Measurements from ENCODE around the gene SEL1L.
"Not testable (repeated sequence)": the region's sequence is repeated elsewhere in the genome, so short reads cannot be mapped to it uniquely, and the experiment has no call there.

Gene SEL1L

DNA sequence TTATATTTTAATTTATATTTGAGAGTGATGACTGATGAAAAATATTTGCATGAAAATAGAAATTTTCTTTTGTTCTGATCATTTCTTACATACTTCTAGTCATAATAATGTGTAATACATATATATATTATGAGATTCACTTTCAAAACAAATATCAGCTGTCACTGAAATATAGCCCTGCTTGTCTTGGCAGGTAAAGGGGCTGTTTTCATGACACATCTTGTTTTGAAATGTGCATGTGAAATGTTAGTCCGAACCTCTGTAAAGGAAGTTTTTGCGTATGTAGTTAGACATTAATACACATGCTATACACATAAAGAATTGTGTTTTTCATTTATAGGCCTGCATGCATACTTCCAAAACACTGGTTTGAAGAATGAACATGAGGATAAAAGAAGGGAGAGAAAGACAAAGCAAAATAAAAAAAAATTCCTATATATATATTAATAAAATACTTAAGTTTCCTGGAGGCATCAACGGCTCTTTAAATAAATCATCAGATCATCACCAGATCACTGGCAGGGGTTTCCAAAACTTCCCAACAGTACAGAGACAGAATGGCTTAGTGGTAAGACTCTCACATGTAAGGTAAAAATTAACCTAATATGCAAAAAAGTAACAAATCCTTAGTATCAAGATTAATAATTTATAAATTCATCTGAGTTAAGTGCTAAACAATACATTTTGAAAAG lies 60.1 kb downstream of the SEL1L start:
- no peak for DNase-seq

DNA sequence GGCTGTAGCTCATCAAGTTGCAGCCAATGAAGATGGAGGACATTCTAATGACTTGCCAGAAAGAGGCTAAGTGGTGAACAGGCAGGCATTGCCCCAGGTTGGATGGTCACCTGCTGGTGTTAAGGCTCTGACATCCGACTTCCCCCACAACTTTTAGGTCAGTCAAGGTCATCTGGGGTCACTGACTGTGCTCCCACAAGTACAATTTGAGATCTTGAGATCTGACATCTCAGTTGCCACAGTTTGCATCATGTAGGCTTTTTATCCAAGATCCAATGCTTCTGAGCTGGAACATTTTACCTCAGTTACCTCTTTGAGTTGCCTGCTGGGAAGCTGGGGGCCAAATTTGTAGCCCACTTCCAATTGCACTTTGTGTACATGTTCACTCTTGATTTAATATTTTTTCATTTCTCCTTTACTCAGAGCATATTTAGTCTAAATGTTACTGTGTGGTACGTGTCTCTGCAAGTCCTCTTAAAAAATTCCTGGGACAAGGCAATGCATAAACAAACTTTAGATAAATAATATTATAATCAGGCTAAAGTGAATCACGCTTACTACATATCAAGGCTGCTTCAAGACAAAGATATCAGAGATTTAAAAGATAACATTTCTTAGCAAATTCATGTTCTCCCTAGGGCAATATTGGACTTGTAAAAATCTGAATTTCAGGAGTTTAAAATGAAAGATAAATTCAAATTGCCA lies 61.4 kb downstream of the SEL1L start:
- no peak for DNase-seq

DNA sequence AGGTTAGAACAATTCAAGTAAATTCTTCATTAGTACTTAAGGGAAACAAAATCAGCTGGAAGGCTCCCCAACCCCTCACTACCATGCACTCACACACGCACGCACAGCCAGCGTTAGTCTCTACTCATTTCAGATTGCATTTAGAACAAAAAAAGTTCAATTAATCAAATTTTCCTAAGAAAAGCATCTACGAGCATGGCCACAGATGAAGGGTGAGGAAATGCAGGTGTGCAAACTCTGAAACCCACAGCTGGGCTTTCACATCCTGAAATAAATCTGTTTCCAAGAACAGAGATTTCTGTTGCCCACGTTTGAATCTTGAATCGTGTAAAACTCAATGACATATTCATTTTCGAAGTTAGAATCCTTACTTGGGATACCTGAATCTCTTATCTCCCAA lies 62.6 kb downstream of the SEL1L start:
- no peak for DNase-seq

DNA sequence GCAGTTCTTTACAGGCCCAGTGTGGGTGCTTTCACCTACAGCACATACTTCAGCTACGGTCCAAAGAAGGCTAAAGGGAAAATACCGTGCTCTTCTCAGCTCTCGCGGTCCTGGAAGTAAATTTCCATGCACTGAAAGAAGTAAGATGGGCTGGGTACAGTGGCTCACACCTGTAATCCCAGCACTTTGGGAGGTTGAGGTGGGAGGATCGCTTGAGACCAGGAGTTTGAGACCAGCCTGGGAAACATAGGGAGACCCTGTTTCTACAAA lies 63.2 kb downstream of the SEL1L start:
- not testable (repeated sequence) for DNase-seq

DNA sequence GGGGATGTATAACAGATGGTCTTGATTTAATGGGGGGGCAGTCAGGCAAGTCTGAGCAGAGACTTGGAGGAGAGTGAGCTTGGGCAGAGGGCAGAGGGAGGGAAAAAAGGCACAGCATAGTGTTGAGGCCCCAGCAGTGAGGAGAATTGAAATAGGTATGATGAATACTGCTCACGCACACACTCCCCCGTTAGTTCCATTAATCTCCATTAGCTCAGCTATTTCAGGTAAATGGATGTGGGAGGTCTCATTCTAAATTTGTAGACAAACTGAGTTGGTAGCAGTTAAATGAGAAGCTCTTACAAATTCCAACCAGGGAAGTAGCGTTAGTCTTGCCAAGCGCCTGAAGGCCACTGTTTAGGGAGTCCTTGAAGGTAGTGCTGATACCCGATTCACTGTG lies 66.8 kb downstream of the SEL1L start:
- no peak for DNase-seq

DNA sequence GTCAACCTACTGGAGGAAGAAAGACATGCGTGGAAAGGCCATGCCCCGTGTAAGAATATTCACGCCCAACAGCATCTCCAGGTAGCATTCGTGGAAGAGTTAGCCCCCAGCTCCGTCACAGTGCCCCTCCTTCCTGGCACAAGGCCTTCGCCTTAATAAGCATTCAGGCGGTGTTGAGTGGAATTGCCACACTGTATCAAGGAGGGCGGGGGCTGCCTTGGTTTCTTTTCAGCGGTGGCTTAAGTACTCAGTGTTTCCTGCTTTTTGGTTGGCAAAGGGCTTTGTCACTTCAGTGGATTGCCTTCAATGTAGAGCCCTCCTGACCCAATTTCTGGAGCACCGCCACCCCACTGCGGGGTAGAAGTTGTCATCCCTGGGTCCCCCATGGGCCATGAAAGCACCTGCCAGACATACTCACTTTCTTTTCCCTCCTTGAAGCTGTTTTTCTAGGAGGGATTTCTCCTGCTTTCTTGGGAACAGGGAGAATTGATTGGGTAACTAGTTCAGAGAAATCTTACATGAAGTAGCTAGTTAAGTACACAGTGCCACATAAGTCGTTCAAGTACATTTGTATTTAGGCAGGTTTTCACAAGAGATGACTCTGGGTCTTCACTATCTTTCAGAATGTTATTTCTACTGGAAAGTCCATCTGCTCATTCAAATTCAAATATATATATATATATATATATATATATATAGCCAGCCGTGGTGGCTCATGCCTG lies 68.0 kb downstream of the SEL1L start:
- DNase-seq = no peak

DNA sequence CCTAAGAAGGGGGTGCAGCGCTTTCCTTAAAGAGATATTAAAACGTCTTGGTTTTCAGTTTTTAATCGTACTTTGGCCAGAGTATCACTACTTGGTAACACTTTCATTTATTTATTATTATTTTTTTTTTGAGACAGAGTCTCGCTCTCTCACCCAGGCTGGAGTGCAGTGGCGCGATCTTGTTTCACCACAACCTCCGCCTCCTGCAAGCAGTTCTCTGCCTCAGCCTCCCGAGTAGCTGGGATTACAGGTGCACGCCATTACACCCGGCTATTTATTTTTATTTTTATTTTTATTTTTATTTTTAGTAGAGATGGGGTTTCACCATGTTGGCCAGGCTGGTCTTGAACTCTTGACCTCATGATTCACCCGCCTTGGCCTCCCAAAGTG lies 68.7 kb downstream of the SEL1L start:
- DNase-seq = not testable (repeated sequence)

DNA sequence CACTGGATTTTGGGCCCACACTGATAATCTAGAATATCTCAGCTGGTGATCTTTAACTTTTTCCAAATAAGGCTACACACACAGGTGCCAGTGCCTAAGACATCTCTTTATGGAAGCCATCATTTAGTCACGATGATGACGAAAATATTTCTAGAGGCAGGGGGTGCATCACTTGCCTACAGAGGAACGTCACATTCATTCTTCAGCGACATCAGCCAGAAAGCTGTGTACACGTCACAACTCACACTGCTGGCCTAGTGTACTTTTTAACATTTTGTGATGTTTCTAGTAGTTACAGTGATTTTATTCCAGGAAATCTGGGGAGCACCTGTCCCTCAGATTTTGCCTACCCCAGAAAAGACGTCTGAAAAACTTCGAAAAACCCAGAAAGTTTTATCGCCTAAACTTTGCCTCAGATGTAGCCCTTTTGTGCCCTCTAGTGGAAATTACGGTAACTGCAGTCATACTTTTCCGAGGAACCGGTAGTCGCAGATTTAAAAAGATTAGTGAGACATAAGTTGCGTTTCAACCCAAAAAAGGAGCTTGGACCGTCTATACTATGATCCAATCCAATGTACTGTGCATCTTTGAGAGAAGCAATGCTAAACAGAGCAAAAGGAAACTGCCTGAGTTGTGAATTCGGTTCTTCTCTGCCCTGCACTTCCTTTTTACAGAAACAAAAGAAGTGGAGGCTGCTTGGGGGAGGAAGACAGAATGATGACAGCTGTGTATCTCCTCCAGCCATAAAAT lies 69.2 kb downstream of the SEL1L start:
- DNase-seq = peak; percentile 3

DNA sequence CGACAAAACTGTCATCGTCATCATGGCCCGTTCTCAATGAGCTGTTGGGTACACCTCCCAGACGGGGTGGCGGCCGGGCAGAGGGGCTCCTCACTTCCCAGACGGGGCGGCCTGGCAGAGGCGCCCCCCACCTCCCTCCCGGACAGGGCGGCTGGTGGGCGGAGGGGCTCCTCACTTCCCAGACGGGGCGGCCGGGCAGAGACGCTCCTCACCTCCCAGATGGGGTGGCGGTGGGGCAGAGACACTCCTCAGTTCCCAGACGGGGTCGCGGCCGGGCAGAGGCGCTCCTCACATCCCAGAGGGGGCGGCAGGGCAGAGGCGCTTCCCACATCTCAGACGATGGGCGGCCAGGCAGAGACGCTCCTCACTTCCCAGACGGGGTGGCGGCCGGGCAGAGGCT lies 71.3 kb downstream of the SEL1L start:
- DNase-seq = not testable (repeated sequence)

DNA sequence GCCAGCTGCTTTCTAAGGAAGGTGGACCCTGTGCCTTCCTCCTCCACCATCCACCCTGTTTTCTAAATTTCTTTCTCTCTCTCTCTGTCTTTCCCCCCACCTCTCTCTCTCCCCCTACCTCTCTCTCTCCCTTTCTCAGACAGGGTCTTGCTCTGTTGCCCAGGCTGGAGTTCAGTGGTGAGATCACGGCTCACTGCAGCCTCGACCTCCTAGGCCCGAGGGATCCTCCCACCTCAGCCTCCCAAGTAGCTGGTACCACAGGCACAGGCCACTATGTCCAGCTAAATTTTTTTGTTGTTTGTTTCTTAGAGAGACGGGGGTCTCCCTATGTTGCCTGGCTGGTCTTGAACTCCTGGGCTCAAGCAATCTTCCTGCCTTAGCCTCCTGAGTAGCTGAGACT lies 73.7 kb downstream of the SEL1L start:
- DNase-seq = no peak

DNA sequence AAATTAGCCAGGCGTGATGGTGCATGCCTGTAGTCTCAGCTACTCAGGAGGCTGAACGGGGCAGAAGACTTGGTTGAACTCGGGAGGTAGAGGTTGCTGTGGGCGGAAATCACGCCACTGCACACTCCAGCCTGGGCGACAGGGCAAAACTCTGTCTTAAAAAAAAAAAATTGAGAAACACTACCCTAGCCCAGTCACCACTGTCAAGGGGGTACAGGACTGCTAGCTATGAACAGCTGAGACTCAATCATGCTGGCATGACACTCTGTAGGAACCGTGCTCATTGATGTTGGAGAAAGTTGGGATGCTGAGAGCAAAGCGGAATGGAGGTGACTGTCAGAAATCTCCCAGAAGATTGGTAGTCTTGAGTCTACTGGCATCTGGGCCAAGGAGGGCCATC lies 75.3 kb downstream of the SEL1L start:
- no peak for DNase-seq

DNA sequence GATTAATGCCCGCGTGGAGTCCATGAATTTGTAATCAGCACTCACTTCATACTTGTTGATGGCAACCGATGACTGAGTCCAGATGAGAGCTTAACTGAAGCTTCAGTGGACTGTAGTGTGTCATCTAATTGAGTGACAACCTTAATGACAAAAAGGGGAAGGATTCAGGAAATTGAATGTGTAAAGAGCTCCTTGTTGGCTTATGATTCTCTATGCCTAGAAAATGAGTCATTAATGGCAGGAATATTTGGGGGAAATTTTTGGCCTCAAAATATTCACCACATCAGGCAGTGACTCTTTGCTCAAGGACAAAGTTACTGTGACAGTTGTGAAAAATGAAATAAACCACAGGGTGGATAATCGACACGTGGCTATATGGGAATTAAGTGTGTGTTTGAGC lies 78.3 kb downstream of the SEL1L start:
- no peak for DNase-seq

DNA sequence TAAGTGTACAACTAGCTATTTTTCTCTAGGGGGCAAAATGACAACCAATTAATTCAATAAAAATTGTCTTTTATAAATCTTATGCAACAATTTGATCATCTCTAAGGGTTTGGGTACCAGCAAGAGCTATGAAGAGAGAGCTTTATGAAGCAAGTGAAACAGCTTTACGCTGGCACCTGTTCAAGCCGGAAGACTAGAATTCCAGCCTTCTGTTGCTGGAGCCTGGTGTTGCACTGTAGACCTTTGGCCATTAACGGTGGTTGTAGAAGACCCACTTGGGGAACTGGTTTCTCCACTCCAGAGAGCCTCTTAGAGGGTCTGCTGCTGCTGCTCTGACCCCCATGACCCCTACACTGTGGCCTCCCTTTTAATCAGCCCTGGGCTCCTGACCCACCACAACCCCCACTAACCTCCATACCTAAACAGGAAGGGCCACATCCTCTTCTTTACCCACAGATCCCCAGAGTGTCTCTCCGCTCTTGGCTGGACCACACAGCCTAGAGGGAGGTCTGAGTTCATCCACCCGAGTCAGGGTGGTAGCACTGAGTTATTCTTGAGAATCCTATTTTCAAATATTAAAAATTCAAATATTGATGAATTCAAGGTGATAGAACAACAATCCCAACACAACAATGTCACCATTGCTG lies 79.0 kb downstream of the SEL1L start:
- DNase-seq = no peak

DNA sequence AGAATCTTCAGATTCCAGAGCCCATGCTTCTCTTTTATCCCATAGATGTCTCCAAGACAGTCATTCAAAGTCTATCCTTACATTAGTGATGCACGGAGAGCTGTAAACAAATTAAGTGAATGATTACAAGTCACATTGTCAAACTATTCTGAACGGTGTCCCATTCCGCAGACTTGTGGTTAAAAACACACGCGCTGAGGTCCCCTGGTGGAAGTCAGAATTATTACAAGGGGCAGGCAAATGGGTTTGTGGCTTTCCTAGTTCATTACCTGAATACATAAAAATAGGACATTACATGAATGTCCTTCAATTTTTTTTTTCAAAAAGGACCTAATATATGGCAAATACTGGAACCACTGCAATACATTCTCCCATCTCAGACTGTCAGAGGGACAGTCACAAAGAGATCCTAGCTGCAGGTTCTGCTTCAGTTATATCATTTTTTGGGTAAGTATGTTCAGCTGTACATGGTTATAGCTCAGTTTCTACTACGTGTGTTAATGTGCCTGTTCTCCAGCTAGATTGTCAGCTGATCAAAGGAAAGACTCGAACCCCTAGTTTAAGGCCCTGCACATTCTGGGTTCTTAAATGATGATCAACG lies 80.4 kb downstream of the SEL1L start:
- no peak for DNase-seq

DNA sequence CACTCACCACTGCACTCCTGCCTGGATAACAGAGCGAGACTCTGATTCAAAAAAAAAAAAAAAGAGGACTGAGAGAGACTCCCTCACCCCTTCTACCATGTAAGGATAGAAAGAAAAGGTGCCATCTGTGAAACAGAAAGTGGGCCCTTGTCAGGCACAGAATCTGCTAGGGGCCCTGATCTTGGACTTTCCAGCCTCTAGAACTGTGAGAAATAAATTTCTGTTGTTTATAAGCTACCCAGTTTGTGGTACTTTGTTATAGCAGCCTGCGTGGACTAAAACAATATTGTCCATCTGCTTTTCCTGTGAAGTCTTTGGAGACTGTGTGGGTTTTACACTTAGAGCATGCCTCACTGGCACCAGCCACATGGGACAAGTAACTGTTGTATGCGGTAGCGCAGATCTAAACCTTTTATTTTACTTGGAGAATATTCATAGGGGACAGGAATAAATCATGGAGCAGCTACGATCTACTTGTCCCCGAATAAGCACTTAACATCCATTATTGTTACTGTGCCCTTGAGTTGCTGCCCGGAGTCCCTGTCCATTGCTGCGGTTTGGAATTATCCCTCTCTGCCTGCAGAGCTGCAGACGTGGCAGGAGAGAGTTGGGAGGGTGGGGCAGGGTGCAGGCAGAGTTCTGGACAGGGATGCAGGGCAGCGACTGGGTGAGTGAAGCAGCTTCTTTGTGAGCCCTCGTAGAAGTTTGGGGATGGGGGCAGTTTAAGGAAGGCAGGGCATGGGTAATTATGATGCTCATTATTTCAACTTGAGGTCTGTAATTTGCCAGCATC lies 81.1 kb downstream of the SEL1L start:
- no peak for DNase-seq

DNA sequence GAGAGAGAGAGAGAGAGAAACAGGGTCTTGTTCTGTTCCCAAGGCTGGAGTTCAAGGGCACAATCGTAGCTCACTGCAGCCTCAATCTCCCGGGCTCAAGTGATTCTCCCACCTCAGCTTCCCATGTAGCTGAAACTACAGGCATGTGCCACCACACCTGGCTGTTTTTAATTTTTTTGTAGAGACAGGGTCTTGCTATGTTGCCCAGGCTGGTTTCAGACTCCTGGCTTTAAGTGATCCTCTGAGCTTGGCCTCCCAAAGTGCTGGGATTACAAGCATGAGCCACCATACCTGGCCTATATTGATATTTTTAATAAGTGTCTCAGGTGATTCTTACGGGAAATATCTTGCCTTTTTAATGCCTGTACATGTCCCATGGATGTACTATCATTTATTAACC lies 82.7 kb downstream of the SEL1L start:
- DNase-seq = no peak

DNA sequence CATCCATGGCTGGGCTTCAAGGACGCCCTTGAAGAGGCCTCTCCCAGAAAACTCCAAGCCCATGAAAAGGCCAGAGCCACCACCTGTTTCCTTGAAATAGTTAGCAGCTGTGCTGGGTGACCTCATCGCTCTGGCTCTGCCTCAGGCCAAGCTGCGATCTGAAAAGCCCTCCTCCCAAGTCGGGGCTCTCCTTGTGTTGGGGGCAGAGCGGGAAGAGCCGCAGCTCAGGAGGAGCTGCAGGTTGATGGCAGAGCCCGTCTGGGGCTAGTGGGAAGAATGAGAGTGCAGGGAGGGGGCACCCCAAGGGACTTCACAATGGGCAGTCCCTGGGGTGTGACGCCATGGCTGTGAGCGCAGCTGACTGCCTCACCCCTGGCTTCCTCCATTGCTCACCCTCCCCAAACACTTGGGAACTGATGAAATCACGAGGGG lies 83.5 kb downstream of the SEL1L start:
- DNase-seq = no peak

DNA sequence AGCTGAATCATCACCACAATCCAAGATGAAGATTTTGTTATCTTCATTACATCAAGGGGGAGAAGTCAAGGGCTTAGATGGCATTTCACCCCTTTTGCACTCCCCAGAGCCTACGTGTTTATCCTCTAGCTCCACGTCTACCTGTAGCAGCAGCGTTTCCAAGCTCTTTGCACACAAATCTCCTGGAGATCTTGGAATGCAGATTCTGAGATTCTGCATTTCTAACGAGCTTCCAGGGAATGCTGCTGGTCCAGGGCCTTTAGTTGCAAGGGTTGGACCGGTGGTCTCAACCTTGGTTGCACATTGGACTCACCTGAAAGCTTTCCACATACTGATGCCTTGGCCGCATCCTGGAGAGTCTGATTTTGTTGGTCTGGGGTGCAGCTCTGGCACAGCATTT lies 84.1 kb downstream of the SEL1L start:
- no peak for DNase-seq

DNA sequence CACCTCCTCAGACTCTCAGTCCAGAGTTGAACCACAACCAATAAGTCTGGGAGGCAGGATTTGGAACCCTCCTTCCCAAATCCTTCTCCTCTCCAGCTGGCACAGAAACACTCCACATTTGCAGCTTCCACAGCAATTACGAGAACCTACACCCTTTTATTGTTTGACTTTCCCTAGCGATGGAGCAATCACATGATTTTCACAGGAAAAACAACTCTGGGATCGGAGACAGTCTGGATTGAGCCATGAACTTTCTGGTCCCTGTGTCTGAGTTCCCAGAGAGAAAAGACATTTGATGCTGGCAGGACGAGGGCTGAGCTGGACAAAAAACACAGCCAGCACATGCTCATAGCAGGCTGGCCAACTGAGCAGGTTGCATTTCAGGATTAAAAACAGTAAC lies 84.5 kb downstream of the SEL1L start:
- DNase-seq = no peak

DNA sequence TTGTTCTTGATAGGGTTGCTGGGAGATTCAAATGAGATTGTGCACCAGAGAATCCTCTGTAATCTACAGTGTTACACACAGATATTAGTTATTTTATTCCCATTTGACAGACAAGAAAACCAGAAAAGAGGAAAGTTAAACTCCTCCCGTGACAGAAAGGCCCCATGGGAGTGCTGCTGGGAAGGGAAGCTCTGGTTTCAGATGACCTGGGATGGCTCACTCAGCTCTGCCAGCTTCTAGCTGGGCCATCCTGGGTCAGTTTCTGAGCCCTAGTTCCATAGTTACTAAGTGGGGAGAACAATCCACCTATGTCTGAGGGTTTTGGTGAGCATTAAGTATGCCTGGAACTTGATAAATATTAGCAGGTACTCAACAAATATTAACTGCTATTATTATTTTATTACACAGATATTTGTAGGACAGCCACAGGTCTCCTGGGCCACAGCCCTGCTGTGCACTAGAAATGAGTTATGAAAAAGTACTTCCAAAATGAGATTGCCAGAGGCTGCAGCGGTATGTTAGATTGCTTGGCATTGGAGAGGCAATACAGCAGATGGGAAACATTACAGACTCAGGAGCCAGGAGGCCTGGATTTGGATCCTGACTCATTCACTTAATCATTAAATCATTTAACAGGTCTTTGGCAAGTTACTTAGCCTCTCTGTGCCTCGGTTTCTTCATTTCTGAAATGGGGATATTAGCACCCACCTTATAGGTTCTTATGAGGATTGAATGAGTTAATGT lies 86.5 kb downstream of the SEL1L start:
- no peak for DNase-seq
